ENCODE data around the gene RNU4-1. TPM values are rescaled to one million over a fixed set of nuclear protein-coding genes. Genes with fewer than 3 reads are reported as not detected.

The RNU4-1 gene
- 1,000 to 10,000 TPM in 2 of 3 donors, 100 to 1,000 TPM in 1; 768 to 1,610 (median 1,101) TPM for total RNA-seq
- 208 TPM for total RNA-seq (2013)

DNA sequence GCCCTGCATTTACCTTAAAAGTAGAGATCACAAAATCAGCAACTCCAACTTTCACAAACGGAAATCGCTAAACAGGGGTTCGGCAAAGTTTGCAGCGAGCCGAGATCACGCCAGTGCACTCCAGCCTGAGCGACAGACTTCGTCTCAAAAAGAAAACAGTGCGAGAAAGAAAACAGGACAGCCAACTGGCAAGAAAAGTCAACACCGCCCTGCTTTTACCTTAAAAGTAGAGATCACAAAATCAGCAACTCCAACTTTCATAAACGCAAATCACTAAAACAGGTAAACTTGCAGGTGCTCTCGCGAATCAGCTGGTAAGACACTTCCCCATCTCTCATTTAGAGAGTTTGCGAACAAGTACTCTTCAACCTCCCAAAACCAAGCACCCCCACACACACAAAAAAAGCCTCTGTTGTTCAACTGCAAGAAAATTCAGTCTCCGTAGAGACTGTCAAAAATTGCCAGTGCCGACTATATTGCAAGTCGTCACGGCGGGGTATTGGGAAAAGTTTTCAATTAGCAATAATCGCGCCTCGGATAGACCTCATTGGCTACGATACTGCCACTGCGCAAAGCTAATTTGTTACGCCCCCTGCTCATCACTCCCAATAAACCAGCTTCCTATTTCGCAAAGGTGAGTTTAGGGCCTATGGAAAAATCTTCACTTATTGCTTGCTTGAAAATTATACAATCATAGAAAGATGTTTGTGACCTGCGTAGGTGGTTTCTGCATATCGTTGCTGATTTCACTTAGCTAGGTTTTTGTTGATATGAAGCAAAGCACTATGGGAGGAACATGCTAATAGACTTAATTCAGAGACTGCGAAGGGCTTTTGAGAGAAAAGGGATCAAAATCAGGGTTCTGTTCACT is at the start of gene RNU4-1:
RNU4-1 (minus strand) TSS at position 577 of the 871 bp plus-strand sequence.
- Histone ChIP-seq H3K27me3 (ENCODE audit: control insufficient read depth, insufficient read depth, low read length) (no peaks in the 10 kb centered on the region), H3K4me3 (ENCODE audit: low read length) (peak within 1 kb of the TSS; percentile 61), H3K4me1 (ENCODE audit: control insufficient read depth, insufficient read depth, low read length) (peaks cover 13% of the 10 kb centered on the region), H3K36me3 (ENCODE audit: control insufficient read depth, insufficient read depth, low read length) (no peaks in the 10 kb centered on the region), H3K27ac (ENCODE audit: low read length) (peak within 1 kb of the TSS; percentile 95), H3K9me3 (ENCODE audit: control insufficient read depth, insufficient read depth, low read length) (no peaks in the 10 kb centered on the region)
- Mint-ChIP-seq H3K4me3 (no peak within 1 kb of the TSS), H3K27me3 (ENCODE audit: low read depth in 2 of 2) (no peaks in the 10 kb centered on the region), H3K4me1 (no peaks in the 10 kb centered on the region), H3K27ac (no peak within 1 kb of the TSS), H3K9me3 (no peaks in the 10 kb centered on the region), H3K36me3 (no peaks in the 10 kb centered on the region)
- DNase-seq (peak; percentile 68 to 87), ATAC-seq (peak; percentile 38 to 57 (median 55))
- intact Hi-C loops (cut with micrococcal nuclease): loop anchor here (1.0 kb wide), 2 partner anchors 9 to 24 kb away; partner anchors contain the start of gene SIRT4
- TF ChIP-seq, protein P1, sequence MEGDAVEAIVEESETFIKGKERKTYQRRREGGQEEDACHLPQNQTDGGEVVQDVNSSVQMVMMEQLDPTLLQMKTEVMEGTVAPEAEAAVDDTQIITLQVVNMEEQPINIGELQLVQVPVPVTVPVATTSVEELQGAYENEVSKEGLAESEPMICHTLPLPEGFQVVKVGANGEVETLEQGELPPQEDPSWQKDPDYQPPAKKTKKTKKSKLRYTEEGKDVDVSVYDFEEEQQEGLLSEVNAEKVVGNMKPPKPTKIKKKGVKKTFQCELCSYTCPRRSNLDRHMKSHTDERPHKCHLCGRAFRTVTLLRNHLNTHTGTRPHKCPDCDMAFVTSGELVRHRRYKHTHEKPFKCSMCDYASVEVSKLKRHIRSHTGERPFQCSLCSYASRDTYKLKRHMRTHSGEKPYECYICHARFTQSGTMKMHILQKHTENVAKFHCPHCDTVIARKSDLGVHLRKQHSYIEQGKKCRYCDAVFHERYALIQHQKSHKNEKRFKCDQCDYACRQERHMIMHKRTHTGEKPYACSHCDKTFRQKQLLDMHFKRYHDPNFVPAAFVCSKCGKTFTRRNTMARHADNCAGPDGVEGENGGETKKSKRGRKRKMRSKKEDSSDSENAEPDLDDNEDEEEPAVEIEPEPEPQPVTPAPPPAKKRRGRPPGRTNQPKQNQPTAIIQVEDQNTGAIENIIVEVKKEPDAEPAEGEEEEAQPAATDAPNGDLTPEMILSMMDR (IDR thresholded peaks at IDR 0.05): no peak
- under 1% methylated on average over 28 of the region's 29 CpGs for WGBS (ENCODE audit: insufficient coverage)

- intact Hi-C loops (cut with micrococcal nuclease): no loop called here
- Histone ChIP-seq H3K9me3 (ENCODE audit: control insufficient read depth, insufficient read depth, low read length) (peaks cover 6% of the 10 kb centered on the region), H3K27me3 (ENCODE audit: control insufficient read depth, insufficient read depth, low read length) (no peaks in the 10 kb centered on the region), H3K4me3 (ENCODE audit: low read length) (no peak overlapping the region), H3K27ac (ENCODE audit: low read length) (no peak overlapping the region), H3K4me1 (ENCODE audit: control insufficient read depth, insufficient read depth, low read length) (no peaks in the 10 kb centered on the region), H3K36me3 (ENCODE audit: control insufficient read depth, insufficient read depth, low read length) (no peaks in the 10 kb centered on the region)
- no peak overlapping the region for H3K27ac Mint-ChIP-seq
- no peak overlapping the region for H3K4me3 Mint-ChIP-seq
- H3K36me3 Mint-ChIP-seq: peaks cover 7% of the 10 kb centered on the region
- 81% methylated on average over 28 of the region's 30 CpGs for WGBS (ENCODE audit: insufficient coverage)
- ATAC-seq: no peak
- no peak for DNase-seq
- peaks cover 0 to 5% of the 10 kb centered on the region in 2 donors for H3K27me3 Mint-ChIP-seq (ENCODE audit: low read depth in 2 of 2)
- peaks cover 0 to 2% of the 10 kb centered on the region in 2 donors for H3K9me3 Mint-ChIP-seq
- no peaks in the 10 kb centered on the region for H3K4me1 Mint-ChIP-seq
- TF ChIP-seq, protein P1 (IDR thresholded peaks at IDR 0.05): no peak
Observed at GRCh38 chr12:120342175-120343038, 49.4 kb upstream of the RNU4-1 start.

- Histone ChIP-seq H3K27ac (ENCODE audit: low read length) (no peak overlapping the region), H3K27me3 (ENCODE audit: control insufficient read depth, insufficient read depth, low read length) (no peaks in the 10 kb centered on the region), H3K4me3 (ENCODE audit: low read length) (no peak overlapping the region), H3K36me3 (ENCODE audit: control insufficient read depth, insufficient read depth, low read length) (no peaks in the 10 kb centered on the region), H3K4me1 (ENCODE audit: control insufficient read depth, insufficient read depth, low read length) (peaks cover 4% of the 10 kb centered on the region), H3K9me3 (ENCODE audit: control insufficient read depth, insufficient read depth, low read length) (peaks cover 19% of the 10 kb centered on the region)
- TF ChIP-seq, protein P1 (IDR thresholded peaks at IDR 0.05): no peak
- Mint-ChIP-seq H3K36me3 (peaks cover 9% of the 10 kb centered on the region), H3K9me3 (peaks cover 0 to 2% of the 10 kb centered on the region in 2 donors), H3K4me1 (no peaks in the 10 kb centered on the region), H3K4me3 (no peak overlapping the region), H3K27me3 (ENCODE audit: low read depth in 2 of 2) (peaks cover 0 to 3% of the 10 kb centered on the region in 2 donors), H3K27ac (no peak overlapping the region)
- ATAC-seq (no peak), DNase-seq (no peak)
- 95% methylated on average over 4 of the region's 4 CpGs for WGBS (ENCODE audit: insufficient coverage)
- intact Hi-C loops (cut with micrococcal nuclease): no loop called here
Observed at GRCh38 chr12:120339256-120339655, 46.2 kb upstream of the RNU4-1 start.

Measured in natural killer cell (primary cell).